ENCODE measurements around the gene BCDIN3D.
"Not testable (repeated sequence)": the region's sequence is repeated elsewhere in the genome, so short reads cannot be mapped to it uniquely, and the experiment has no call there.

The BCDIN3D gene

GRCh38 chr12:49842519-49843352 lies at the start of gene BCDIN3D:
Gene BCDIN3D (minus strand): TSS chr12:49843106. CDS start chr12:49843087, 19 bp downstream.
- DNase-seq = peak; percentile 90 to 91

GRCh38 chr12:49892084-49892731 lies 49.3 kb upstream of the BCDIN3D start:
- no peak for DNase-seq

GRCh38 chr12:49891476-49891875 lies 48.6 kb upstream of the BCDIN3D start:
- no peak for DNase-seq

- DNase-seq = no peak
Measured at GRCh38 chr12:49891012-49891411, 48.1 kb upstream of the BCDIN3D start.

GRCh38 chr12:49890096-49890461 lies 47.2 kb upstream of the BCDIN3D start:
- DNase-seq = no peak

GRCh38 chr12:49889361-49890095 lies 46.6 kb upstream of the BCDIN3D start:
- DNase-seq = no peak

- no peak for DNase-seq
Measured at GRCh38 chr12:49888461-49889151, 45.7 kb upstream of the BCDIN3D start.

- no peak for DNase-seq
Measured at GRCh38 chr12:49887536-49888401, 44.9 kb upstream of the BCDIN3D start.

- no peak for DNase-seq
Measured at GRCh38 chr12:49887091-49887490, 44.2 kb upstream of the BCDIN3D start.

- DNase-seq = no peak
Measured at GRCh38 chr12:49885663-49886461, 43.0 kb upstream of the BCDIN3D start.

- no peak for DNase-seq
Measured at GRCh38 chr12:49885118-49885517, 42.2 kb upstream of the BCDIN3D start.

GRCh38 chr12:49882851-49883464 lies 40.1 kb upstream of the BCDIN3D start:
- no peak for DNase-seq

GRCh38 chr12:49882248-49882850 lies 39.4 kb upstream of the BCDIN3D start:
- no peak for DNase-seq

GRCh38 chr12:49881415-49882247 lies 38.7 kb upstream of the BCDIN3D start:
- DNase-seq = no peak

GRCh38 chr12:49880756-49881414 lies 38.0 kb upstream of the BCDIN3D start:
- no peak for DNase-seq

- DNase-seq = not testable (repeated sequence)
Measured at GRCh38 chr12:49879065-49879464, 36.2 kb upstream of the BCDIN3D start.

GRCh38 chr12:49878021-49878420 lies 35.1 kb upstream of the BCDIN3D start:
- no peak for DNase-seq

- no peak for DNase-seq
Measured at GRCh38 chr12:49877066-49877465, 34.2 kb upstream of the BCDIN3D start.

- no peak for DNase-seq
Measured at GRCh38 chr12:49876070-49876469, 33.2 kb upstream of the BCDIN3D start.
